ENCODE measurements around the gene GPR143. TPM values are rescaled to one million over a fixed set of nuclear protein-coding genes. Genes with fewer than 3 reads are reported as not detected.
"Not testable (repeated sequence)": the region's sequence is repeated elsewhere in the genome, so short reads cannot be mapped to it uniquely, and the experiment has no call there.

The GPR143 gene
- total RNA-seq, result 4.5 and 6.3 TPM in 2 replicates
- 7.1 and 12.8 TPM in 2 replicates for polyA plus RNA-seq

DNA sequence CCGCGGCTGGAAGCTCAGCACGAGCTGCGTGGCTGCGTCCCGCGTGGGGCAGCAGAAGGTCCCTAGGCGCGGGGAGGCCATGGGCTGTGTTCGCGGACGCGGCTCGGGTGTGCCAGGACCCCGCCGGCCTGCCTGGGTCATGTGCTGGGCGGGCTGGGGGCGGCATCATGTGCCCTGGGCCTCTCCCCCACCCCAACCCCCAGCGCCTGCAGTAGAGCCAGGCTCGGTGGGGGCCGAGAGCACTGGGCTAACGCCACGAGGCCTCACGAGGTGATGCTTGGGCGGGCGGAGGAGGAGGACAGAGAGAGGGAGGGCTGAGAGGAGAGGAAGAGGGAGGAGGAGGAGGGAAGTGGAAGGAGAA is at the start of gene GPR143:
GPR143 (minus strand) TSS at position 111 of the 361 bp plus-strand sequence; CDS start at position 81, 30 bp downstream.
- Histone ChIP-seq H3K27me3 (peaks cover 15% of the 10 kb centered on the region), H3K4me3 (no peak within 1 kb of the TSS), H3K27ac (no peak within 1 kb of the TSS), H3K4me1 (ENCODE audit: low read depth) (no peaks in the 10 kb centered on the region), H3K36me3 (no peaks in the 10 kb centered on the region), H3K9me3 (ENCODE audit: low read depth) (no peaks in the 10 kb centered on the region)
- DNase-seq (ENCODE audit: low read depth in 1 of 2, low spot score in 1 of 2), result no peak
- no peak for TF ChIP-seq CTCF (IDR thresholded peaks at IDR 0.05; ENCODE audit: low read depth, low read length)

GRCh38 chrX:9811086-9811485 is 45.4 kb upstream of the GPR143 start:
- H3K4me1 ChIP-seq (ENCODE audit: low read depth); H3K27ac ChIP-seq; H3K9me3 ChIP-seq (ENCODE audit: low read depth); H3K4me3 ChIP-seq; H3K27me3 ChIP-seq; DNase-seq (ENCODE audit: low read depth in 1 of 2, low spot score in 1 of 2); H3K36me3 ChIP-seq: not testable (repeated sequence)

- not testable (repeated sequence) for H3K4me1 ChIP-seq (ENCODE audit: low read depth)
Measured at GRCh38 chrX:9809876-9810275, 44.2 kb upstream of the GPR143 start.

DNA sequence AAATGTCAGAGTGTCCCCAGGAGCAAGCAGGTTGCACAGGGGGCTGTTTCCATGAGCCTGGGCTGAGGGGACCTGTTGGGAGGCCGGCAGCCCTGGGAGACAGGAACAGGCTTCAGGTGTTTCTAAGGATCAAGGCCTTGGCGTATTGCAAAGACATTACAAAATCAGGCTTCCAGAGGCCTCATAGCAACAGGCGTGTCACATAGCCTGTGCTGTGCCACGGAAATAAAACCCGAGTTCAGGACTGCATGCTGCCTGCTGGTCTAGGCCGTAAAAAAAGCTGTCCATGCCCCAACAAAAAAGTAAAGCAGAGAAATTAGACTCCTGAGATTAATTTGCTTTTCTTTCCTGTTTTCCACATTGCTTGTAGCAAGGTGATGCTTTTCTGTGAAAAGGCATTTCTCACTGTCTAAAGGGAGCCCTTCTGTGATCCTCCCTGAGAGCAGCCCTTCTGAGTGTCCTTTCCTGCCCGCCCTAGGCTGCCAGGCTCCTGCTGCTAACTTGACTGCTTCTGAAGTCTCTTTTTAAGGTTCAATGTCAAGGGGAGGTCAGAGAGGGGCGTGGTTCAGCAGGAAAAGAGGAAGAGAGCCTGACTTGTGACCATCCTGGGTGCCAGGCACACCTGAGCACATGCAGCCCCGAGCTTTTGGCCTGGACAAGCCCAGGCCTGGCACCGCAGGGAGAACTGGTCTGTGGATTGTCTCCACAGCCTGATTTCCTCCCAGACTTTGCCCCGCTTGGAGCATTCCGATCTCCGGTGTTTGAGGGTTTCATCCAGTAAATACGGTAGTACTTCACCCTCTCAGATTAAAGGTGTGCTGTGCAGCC is 41.9 kb upstream of the GPR143 start:
- Histone ChIP-seq H3K36me3 (no peaks in the 10 kb centered on the region), H3K9me3 (ENCODE audit: low read depth) (no peaks in the 10 kb centered on the region), H3K4me1 (ENCODE audit: low read depth) (peaks cover 7% of the 10 kb centered on the region), H3K27me3 (no peaks in the 10 kb centered on the region), H3K27ac (peak overlapping the region; percentile 77), H3K4me3 (no peak overlapping the region)
- TF ChIP-seq CTCF (IDR thresholded peaks at IDR 0.05; ENCODE audit: low read depth, low read length), result no peak
- peak in 1 of 2 donors; percentile 36 for DNase-seq (ENCODE audit: low read depth in 1 of 2, low spot score in 1 of 2)

More at GRCh38 chrX:9809876-9810275, 44.2 kb upstream of the GPR143 start:
- H3K36me3 ChIP-seq; DNase-seq (ENCODE audit: low read depth in 1 of 2, low spot score in 1 of 2); H3K9me3 ChIP-seq (ENCODE audit: low read depth); H3K4me3 ChIP-seq; H3K27ac ChIP-seq; H3K27me3 ChIP-seq: not testable (repeated sequence)

DNA sequence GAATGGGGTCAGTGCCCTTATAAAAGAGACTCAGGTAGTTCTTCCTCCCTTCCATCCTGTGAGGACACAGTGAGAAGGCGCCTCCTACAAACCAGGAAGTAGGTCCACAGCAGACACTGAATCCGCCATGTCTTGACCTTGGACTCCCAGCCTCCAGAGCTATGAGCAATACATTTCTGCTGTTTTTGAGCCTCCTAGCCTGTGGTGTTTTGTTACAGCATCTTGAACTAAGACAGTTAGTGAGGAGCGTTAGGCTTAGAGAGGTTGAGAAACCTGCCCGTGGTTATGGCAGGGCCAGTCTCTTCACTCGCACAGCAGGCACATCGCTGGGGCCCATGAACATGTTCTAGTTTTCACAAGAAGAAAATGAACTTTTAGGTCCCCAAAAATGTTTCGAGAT is 40.3 kb upstream of the GPR143 start:
- H3K27me3 ChIP-seq, result no peaks in the 10 kb centered on the region
- TF ChIP-seq CTCF (IDR thresholded peaks at IDR 0.05; ENCODE audit: low read depth, low read length), result no peak
- no peaks in the 10 kb centered on the region for H3K9me3 ChIP-seq (ENCODE audit: low read depth)
- no peak overlapping the region for H3K27ac ChIP-seq
- peaks cover 7% of the 10 kb centered on the region for H3K4me1 ChIP-seq (ENCODE audit: low read depth)
- no peak for DNase-seq (ENCODE audit: low read depth in 1 of 2, low spot score in 1 of 2)
- H3K36me3 ChIP-seq, result no peaks in the 10 kb centered on the region
- no peak overlapping the region for H3K4me3 ChIP-seq

GRCh38 chrX:9804444-9804843 is 38.8 kb upstream of the GPR143 start:
- Histone ChIP-seq H3K27me3 (no peaks in the 10 kb centered on the region), H3K27ac (no peak overlapping the region), H3K9me3 (ENCODE audit: low read depth) (no peaks in the 10 kb centered on the region), H3K4me3 (no peak overlapping the region), H3K36me3 (no peaks in the 10 kb centered on the region), H3K4me1 (ENCODE audit: low read depth) (peaks cover 7% of the 10 kb centered on the region)
- no peak for DNase-seq (ENCODE audit: low read depth in 1 of 2, low spot score in 1 of 2)
- TF ChIP-seq CTCF (IDR thresholded peaks at IDR 0.05; ENCODE audit: low read depth, low read length), result no peak
